Omental fat pad (tissue), 4 donors: ENCODE data around the gene GUCY1A2. TPM values are rescaled to one million over a fixed set of nuclear protein-coding genes. Genes with fewer than 3 reads are reported as not detected.

Source experiments
- ATAC-seq: fragments of 150-250 bp; one replicate; pipeline ENCODE4 v1.9.1; 2016; ENCODE audit warnings: mild to moderate bottlenecking, moderate library complexity; ENCODE audit not compliant: low FRiP score
- DNase-seq: peaks from one replicate; pipeline ENCODE4 v3.0.0-alpha.2; 2019; ENCODE audit warnings: low spot score
- total RNA-seq, 4 donors: library from RNA; depleted of rRNA; stranded (reverse); fragments of >200 nt; gene quantifications; one replicate each; pipeline ENCODE4 v1.1.0, GENCODE V29; 2016
- TF ChIP-seq, protein P1 (sequence below), 3 donors: fragments of 450-650 bp; IDR thresholded peaks; one replicate each; pipeline ENCODE4 v1.5.1; 2016 to 2017; ENCODE audit warnings: antibody characterized with exemption in 3 of 3, mild to moderate bottlenecking in 3 of 3, moderate library complexity in 2 of 3

The GUCY1A2 gene
- total RNA-seq, 4 donors from 2014 or later, result 2.8 to 26.6 (median 5.1) TPM

DNA sequence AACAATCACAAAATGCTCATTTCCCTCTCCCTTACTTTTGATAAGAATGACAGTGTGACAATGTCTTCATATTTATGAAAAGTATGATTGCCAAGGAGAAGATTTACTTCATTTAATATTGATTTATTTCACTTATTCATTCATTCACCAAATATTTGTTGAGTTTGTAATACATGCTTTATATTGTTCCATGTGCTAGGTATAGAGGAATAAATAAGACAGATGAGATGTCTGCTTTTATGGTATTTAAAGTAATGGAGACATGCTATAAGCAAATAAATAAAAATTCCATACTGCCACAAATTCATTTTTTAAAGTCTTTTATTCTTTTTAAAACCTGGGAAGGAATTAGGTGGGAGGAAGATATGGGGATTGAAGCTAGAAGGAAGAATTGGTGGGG is 289.4 kb downstream of the GUCY1A2 start:
- DNase-seq (no peak), ATAC-seq (no peak)
- TF ChIP-seq, protein P1, sequence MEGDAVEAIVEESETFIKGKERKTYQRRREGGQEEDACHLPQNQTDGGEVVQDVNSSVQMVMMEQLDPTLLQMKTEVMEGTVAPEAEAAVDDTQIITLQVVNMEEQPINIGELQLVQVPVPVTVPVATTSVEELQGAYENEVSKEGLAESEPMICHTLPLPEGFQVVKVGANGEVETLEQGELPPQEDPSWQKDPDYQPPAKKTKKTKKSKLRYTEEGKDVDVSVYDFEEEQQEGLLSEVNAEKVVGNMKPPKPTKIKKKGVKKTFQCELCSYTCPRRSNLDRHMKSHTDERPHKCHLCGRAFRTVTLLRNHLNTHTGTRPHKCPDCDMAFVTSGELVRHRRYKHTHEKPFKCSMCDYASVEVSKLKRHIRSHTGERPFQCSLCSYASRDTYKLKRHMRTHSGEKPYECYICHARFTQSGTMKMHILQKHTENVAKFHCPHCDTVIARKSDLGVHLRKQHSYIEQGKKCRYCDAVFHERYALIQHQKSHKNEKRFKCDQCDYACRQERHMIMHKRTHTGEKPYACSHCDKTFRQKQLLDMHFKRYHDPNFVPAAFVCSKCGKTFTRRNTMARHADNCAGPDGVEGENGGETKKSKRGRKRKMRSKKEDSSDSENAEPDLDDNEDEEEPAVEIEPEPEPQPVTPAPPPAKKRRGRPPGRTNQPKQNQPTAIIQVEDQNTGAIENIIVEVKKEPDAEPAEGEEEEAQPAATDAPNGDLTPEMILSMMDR (IDR thresholded peaks at IDR 0.05), result no peak

DNA sequence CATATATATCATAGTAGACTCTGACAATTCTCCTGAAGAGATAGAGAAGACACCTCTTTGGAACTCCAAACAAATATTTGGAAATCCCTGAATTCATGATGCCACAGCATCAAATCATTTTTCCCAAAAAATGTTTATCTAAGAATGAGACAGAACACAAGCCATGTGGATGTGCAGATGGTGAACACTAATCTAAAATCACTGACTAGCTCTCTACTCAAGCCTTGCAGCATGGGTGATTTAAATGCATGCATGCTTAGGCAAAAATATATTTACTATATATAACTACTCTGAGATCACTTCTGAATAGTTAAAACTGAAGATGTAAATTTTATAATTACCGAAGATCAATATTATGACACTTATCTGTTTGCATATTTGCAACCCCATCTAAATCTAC is 289.9 kb downstream of the GUCY1A2 start:
- no peak for ATAC-seq
- TF ChIP-seq, protein P1 (IDR thresholded peaks at IDR 0.05), result no peak

DNA sequence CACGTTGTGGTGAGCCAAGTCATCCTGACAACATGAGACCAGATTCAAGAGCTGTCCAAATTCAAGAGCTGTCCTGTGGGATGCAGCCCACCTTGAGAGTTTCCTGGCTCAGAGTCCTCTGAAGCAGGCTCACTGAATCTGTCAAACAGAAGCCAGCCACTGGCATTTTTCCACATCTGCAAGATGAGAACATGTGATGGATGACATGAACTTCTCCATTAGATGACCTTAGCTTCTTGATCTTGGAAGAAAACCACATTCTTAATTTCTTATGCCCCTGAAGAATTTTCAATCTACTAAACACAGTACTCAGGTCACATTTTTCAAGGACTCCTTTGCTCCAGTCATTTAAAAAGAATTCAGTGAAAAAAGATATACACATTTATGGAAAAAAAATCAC is 291.0 kb downstream of the GUCY1A2 start:
- DNase-seq (no peak), ATAC-seq (no peak)
- TF ChIP-seq, protein P1 (IDR thresholded peaks at IDR 0.05), result no peak

More for the DNA sequence above, 289.9 kb downstream of the GUCY1A2 start:
- no peak for DNase-seq

DNA sequence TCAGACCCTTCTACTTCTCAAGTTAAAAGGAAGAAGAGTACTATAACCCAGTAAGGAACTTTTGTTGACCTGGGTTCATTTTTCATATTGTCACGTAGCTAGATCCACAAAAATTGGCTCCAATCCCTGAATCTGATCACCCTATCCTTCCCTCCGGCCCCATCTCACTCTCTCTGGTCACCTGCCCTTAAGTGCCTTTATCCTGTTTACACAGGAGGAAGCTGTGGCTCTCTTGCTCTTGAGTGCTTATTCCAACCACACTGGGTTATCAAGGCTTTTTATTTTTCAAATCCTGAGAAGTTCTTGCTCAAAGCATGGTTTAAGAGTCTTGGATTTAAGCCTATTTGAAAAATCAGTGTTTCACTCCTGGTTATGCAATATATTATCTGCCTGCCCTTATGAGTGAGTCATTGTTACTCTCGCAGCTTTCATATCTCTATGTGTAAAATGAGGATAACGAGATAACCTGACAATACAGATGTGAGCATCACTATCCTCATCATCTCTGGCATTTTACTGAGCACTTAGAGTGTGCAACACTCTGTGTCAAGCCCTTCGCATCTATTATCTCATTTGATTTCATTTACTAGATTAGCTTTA is 293.9 kb downstream of the GUCY1A2 start:
- DNase-seq, result no peak
- peak; percentile 83 for ATAC-seq
- TF ChIP-seq, protein P1 (IDR thresholded peaks at IDR 0.05), result no peak

DNA sequence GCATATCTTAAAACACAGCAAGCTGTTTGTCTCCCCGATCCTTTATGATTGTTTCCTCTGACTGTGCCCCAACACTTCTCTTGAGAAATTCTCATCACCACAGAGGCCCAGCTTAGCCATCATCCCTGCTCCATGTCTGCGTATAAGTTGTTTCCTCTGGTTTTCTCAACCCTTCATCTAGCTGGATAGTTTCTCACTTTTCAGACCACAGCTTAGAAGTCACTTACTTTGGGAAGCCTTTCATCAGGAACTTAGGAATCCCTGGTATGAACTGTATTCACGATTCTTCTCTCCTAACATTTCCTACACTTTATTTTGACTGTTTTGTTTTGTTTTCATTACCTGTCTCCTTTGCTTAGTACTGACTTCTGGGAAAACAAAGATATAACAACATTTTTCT is 295.2 kb downstream of the GUCY1A2 start:
- no peak for DNase-seq
- ATAC-seq, result no peak
- TF ChIP-seq, protein P1 (IDR thresholded peaks at IDR 0.05), result no peak

DNA sequence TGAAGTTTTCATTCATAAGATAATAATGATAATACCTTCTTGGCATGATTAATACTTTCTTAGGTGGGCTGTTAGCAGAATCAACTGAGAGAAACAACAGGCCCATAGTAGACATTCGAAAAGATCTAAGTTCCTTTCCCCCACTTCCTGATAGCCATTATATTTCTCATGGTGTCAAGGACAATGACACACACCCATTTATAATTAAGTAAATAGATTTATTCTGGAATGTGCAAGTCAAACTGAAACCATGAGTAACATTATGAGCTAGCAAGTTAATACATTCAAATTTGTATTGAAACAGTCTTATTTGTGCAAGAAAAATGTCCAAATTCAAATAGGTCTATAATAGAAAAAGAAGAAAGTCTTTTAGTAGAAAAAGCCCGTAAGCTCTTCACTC is 301.1 kb downstream of the GUCY1A2 start:
- DNase-seq (no peak), ATAC-seq (no peak)
- TF ChIP-seq, protein P1 (IDR thresholded peaks at IDR 0.05), result no peak

DNA sequence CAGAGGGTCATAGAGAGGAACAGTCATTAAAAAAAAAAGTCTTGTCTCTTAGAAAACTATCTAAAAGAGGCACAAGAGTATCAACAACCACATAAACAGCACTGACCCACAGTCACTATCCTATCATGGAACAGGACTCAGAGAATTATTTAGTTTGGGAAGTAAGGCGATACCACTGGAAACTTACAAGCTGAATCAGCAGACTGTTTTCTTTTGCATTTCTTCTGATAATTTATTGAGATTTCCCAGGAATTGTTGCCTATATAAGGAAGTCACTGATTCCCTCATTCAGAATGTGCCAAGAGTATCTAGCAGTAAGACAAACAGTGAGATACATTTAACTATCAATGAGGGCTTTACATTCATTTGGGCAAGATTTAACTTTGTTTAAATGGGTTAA is 304.1 kb downstream of the GUCY1A2 start:
- ATAC-seq (no peak), DNase-seq (no peak)

More for the DNA sequence above, 304.1 kb downstream of the GUCY1A2 start:
- TF ChIP-seq, protein P1 (IDR thresholded peaks at IDR 0.05), result no peak
